Measurements from ENCODE around the gene UBE2N. TPM values are rescaled to one million over a fixed set of nuclear protein-coding genes. Genes with fewer than 3 reads are reported as not detected.
A peak's percentile ranks its signal among the peaks of the same experiment; 100 is the strongest.
"Not testable (repeated sequence)": the region's sequence is repeated elsewhere in the genome, so short reads cannot be mapped to it uniquely, and the experiment has no call there.

Gene UBE2N
- total RNA-seq, 1 experiment from 2014 or later, result 124 TPM

DNA sequence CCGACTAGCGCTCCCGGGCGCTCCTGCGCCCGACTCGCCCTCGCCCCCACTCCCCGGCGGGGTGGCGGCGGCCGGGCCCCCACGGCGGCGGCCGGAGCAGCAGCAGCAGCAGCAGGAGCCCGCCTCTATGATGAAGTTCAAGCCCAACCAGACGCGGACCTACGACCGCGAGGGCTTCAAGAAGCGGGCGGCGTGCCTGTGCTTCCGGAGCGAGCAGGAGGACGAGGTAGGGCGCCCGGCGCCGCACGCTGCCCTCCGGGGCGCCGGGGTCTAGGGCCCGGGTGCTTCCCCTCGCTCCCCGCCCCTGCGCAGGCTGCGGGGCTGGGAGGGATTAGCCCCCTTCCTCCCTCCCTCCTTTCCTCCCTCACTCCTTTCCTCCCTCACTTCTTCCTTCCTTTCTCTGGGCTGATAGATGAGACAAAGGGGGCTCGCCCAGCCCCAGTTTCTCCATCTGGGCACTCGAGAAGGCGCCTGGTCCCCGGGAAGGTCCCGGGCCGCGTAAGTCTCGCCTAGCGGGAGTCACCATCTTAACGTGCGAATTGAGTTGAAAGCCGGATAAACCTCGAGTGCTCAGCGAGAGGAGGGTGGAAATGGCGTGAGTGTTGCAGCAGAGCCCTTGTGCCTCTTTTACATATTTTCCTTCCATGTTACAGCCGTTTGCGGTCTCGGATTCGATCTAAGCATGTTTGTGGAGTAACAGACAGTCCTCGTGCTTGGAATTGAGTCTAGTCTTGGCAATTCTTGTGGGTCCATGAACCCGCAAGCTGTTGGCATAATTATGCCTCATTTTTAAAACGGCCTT is 63.4 kb downstream of the UBE2N start:
- H3K4me3 ChIP-seq (ENCODE audit: low read length), result peak overlapping the region; percentile 80
- peak overlapping the region; percentile 96 for H3K4me2 ChIP-seq (ENCODE audit: low read depth, low read length, poor library complexity, severe bottlenecking)
- peak overlapping the region; percentile 54 for H2AFZ ChIP-seq (ENCODE audit: low read length)
- H3K9me2 ChIP-seq (replicated peaks; ENCODE audit: insufficient read depth, low read length); H3K79me2 ChIP-seq (ENCODE audit: low read length); H3K36me3 ChIP-seq (ENCODE audit: insufficient read depth, low read length); H3K27me3 ChIP-seq (ENCODE audit: low read length); H3K27ac ChIP-seq (ENCODE audit: low read length); H3K9me3 ChIP-seq (ENCODE audit: low read length): not testable (repeated sequence)
- DNase-seq, result peak; percentile 84
- peak overlapping the region; percentile 81 for H3K9ac ChIP-seq (ENCODE audit: low read length)
- peaks cover 25% of the 10 kb centered on the region for H3K4me1 ChIP-seq (ENCODE audit: low read length)
- H4K20me1 ChIP-seq (ENCODE audit: insufficient read depth, low read depth, low read length), result peaks cover 11% of the 10 kb centered on the region

DNA sequence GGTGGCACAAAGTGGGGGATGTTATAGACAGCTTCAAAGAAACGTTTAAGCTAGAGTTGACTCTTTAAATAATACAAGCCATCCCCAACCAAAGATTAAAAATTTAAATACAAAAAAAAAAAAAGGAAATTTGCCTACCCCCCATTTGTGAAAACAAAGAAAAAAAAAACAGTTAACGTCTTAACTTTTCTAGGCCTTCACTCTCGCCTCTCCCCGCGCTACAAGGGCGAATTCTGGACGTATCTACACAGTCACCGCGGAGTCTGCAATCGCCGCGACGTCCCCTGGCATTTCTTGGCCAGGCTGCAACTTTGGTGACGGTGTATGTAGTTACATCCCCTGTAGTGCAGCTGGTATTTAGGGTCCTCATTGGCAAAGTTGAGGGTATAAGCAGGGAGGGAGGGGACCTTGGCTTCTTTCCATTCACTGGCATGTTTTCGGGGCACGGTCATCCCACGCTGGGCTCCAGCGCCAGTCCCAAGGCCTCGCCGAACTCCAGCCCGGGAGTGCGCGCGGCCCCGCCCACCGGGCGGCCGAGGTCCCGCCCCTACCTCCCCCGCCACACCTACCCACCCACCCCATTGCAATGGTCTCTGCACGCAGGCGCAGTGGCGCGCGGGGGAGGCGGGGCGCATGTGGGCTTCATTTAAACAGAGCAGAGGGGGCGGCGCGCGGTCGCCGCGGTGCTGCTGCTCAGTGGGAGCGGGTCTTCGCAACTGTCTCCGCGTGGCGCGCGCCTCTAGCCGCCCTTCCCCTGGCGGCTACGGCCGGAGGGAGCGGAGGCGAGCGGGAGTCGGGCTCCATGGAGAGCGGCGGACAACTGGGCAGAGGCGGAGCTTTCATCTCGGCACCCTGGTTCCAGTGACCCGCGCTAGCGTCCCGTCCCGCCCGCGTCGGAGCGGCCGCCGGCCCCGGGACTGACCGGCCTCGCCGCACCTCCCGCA is 64.2 kb downstream of the UBE2N start, which contains the start of gene NUDT4:
NUDT4 (plus strand) TSS at position 674 of the 944 bp plus-strand sequence. CDS start 398 bp downstream, outside the sequence.
- Histone ChIP-seq H3K36me3 (ENCODE audit: insufficient read depth, low read length) (no peaks in the 10 kb centered on the region), H2AFZ (ENCODE audit: low read length) (peak within 1 kb of the TSS; percentile 89), H3K79me2 (ENCODE audit: low read length) (0 out of 2 replicates have a peak, but pooled peaks cover 4% of the 10 kb centered on the region), H3K9ac (ENCODE audit: low read length) (peak within 1 kb of the TSS; percentile 81), H3K27ac (ENCODE audit: low read length) (no peak within 1 kb of the TSS), H3K9me2 (replicated peaks; ENCODE audit: insufficient read depth, low read length) (no peaks in the 10 kb centered on the region), H3K27me3 (ENCODE audit: low read length) (no peaks in the 10 kb centered on the region), H4K20me1 (ENCODE audit: insufficient read depth, low read depth, low read length) (peaks cover 11% of the 10 kb centered on the region), H3K4me3 (ENCODE audit: low read length) (peak within 1 kb of the TSS; percentile 80), H3K4me1 (ENCODE audit: low read length) (peaks cover 25% of the 10 kb centered on the region), H3K4me2 (ENCODE audit: low read depth, low read length, poor library complexity, severe bottlenecking) (peak within 1 kb of the TSS; percentile 96), H3K9me3 (ENCODE audit: low read length) (no peaks in the 10 kb centered on the region)
- peak; percentile 96 for DNase-seq

DNA sequence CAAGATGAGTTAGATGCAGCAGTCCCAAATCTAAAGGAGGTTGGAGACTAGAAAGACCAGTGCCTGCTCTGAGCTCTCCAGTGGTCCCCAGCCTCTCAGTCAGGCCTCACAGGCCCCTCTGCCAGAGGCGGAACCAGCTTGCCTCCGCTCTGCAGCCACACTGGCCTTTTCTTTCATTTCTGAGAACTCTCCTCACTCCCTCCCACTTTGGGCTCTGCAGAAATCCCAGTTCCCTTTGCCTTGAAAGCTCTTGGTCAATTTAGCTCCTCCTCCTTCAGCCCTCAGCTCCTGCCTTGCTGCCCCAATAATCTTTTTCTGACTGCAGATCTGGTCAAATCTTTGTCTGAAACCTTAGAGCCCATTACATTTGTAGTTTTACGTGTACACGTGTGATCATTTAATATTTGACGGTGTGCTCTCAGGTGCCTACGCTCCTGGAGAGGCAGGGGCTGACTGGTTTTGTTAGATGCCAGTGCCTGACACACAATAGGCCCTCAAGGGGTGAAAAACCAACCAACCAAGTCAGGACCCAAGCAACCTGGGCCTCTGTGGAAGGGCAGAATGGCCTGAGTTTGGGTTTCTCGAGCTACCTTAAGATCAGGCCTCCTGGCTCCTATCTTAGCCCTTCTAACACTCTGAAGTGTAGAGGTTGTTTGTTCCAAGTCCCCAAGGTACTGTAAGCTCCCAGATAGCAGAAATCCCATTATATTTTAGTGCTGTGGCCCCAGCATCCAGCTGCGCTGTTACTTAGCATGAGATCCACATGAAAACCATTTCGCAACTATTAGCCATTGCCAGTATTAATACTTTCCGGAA is 65.1 kb downstream of the UBE2N start:
- H3K27ac ChIP-seq (ENCODE audit: low read length), result no peak overlapping the region
- no peak for DNase-seq
- peaks cover 25% of the 10 kb centered on the region for H3K4me1 ChIP-seq (ENCODE audit: low read length)
- no peaks in the 10 kb centered on the region for H3K36me3 ChIP-seq (ENCODE audit: insufficient read depth, low read length)
- peaks cover 11% of the 10 kb centered on the region for H4K20me1 ChIP-seq (ENCODE audit: insufficient read depth, low read depth, low read length)
- no peaks in the 10 kb centered on the region for H3K9me3 ChIP-seq (ENCODE audit: low read length)
- no peak overlapping the region for H2AFZ ChIP-seq (ENCODE audit: low read length)
- 0 out of 2 replicates have a peak, but pooled peaks cover 4% of the 10 kb centered on the region for H3K79me2 ChIP-seq (ENCODE audit: low read length)
- H3K4me2 ChIP-seq (ENCODE audit: low read depth, low read length, poor library complexity, severe bottlenecking), result no peak overlapping the region
- H3K9me2 ChIP-seq (replicated peaks; ENCODE audit: insufficient read depth, low read length), result no peaks in the 10 kb centered on the region
- H3K4me3 ChIP-seq (ENCODE audit: low read length), result no peak overlapping the region
- H3K9ac ChIP-seq (ENCODE audit: low read length), result no peak overlapping the region
- H3K27me3 ChIP-seq (ENCODE audit: low read length), result no peaks in the 10 kb centered on the region

DNA sequence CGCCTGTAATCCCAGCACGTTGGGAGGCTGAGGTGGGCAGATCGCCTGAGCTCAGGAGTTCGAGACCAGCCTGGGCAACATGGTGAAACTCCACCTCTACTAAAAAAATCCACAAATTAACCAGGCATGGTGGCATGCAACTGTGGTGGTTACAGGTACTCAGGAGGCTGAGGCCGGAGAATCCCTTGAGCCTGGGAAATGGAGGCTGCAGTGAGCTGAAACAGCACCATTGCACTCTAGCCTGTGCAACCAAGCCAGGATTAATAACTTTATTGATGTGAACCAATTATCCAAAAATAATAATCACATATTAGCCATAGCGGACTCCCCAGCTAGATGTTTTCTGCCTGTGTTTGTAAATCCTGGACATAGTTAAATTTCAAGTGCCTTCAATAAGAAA is 65.8 kb downstream of the UBE2N start:
- no peaks in the 10 kb centered on the region for H3K9me3 ChIP-seq (ENCODE audit: low read length)
- H3K4me2 ChIP-seq (ENCODE audit: low read depth, low read length, poor library complexity, severe bottlenecking), result no peak overlapping the region
- peaks cover 25% of the 10 kb centered on the region for H3K4me1 ChIP-seq (ENCODE audit: low read length)
- no peak overlapping the region for H2AFZ ChIP-seq (ENCODE audit: low read length)
- no peaks in the 10 kb centered on the region for H3K9me2 ChIP-seq (replicated peaks; ENCODE audit: insufficient read depth, low read length)
- no peak for DNase-seq
- no peak overlapping the region for H3K27ac ChIP-seq (ENCODE audit: low read length)
- H4K20me1 ChIP-seq (ENCODE audit: insufficient read depth, low read depth, low read length), result peaks cover 6% of the 10 kb centered on the region; the same call in 1 of the 2 replicates
- no peaks in the 10 kb centered on the region for H3K36me3 ChIP-seq (ENCODE audit: insufficient read depth, low read length)
- no peaks in the 10 kb centered on the region for H3K27me3 ChIP-seq (ENCODE audit: low read length)
- H3K4me3 ChIP-seq (ENCODE audit: low read length), result no peak overlapping the region
- H3K79me2 ChIP-seq (ENCODE audit: low read length), result no peaks in the 10 kb centered on the region
- H3K9ac ChIP-seq (ENCODE audit: low read length), result no peak overlapping the region

DNA sequence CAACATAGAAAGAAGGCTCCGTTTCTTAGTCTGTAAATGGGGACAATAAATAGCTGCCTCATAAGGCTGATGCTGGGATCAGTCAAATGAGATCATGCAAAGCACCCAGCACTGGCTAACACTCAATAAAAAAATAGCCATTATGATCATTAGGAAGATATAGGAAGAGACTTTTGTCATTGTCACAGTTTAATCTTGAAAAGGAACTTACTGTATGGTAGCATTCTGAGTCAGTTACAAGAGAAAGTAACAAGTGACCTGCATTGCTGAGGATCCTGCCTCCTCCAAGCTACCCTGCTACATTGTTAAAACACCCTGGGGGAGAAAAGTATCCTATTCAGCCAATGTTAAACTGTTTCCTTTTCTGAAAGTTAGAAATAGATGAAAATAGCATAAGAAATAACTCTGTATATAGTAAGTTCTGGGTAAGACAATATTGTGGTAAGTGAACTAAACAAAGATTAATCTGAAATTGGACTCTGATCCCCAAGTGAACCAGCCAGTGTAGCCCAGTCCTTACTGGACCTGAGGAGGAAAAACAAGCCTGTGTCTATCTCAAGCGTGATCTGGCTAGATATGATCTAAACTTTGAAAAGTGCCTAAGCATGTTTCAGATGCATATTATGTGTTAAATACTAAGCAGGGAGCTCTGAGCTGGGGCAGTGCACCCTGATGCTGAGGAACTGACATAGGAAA is 67.6 kb downstream of the UBE2N start:
- no peak overlapping the region for H3K4me2 ChIP-seq (ENCODE audit: low read depth, low read length, poor library complexity, severe bottlenecking)
- H3K4me1 ChIP-seq (ENCODE audit: low read length), result peaks cover 11% of the 10 kb centered on the region
- no peaks in the 10 kb centered on the region for H3K79me2 ChIP-seq (ENCODE audit: low read length)
- H3K9ac ChIP-seq (ENCODE audit: low read length), result no peak overlapping the region
- DNase-seq, result no peak
- H3K9me2 ChIP-seq (replicated peaks; ENCODE audit: insufficient read depth, low read length), result no peaks in the 10 kb centered on the region
- no peak overlapping the region for H3K27ac ChIP-seq (ENCODE audit: low read length)
- no peaks in the 10 kb centered on the region for H4K20me1 ChIP-seq (ENCODE audit: insufficient read depth, low read depth, low read length)
- no peaks in the 10 kb centered on the region for H3K36me3 ChIP-seq (ENCODE audit: insufficient read depth, low read length)
- no peak overlapping the region for H3K4me3 ChIP-seq (ENCODE audit: low read length)
- no peaks in the 10 kb centered on the region for H3K27me3 ChIP-seq (ENCODE audit: low read length)
- no peak overlapping the region for H2AFZ ChIP-seq (ENCODE audit: low read length)
- H3K9me3 ChIP-seq (ENCODE audit: low read length), result no peaks in the 10 kb centered on the region

DNA sequence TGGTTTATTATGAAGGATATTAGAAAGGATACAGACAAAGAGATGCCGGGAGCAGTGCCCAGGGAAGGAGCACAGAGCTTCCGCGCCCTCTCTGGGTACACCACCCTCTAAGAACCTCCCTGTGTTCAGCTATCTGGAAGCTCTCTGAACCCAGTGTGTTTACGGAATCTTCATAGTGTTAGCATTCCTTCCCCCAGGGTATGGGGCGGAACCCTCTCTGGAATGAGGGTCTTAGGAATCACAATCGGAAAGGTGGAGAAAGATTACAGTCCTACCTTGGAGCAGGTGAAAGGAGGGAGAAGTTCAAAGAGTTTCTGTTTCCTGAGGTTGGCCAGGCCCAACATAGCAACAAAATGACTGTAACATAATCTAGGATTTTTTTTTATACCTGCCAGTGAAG is 70.8 kb downstream of the UBE2N start:
- H3K79me2 ChIP-seq (ENCODE audit: low read length), result no peaks in the 10 kb centered on the region

DNA sequence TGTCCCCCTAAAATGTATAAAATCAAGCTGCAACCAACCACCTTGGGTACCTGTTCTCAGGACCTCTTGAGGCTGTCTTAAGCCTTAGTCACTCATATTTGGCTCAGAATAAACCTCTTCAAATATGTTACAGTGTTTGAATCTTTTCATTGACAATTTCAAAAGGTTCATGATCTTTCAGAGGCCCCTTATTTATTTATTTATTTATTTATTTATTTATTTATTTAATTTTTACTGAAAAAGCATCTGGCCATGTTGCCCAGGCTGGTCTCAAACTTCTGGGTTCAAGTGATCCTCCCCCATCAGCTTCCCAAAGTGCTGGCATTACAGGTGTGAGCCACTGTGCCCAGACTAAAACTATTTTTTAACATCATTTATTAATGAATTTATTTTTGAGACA is 72.2 kb downstream of the UBE2N start:
- H3K9me3 ChIP-seq (ENCODE audit: low read length), result no peaks in the 10 kb centered on the region
- no peak overlapping the region for H3K27ac ChIP-seq (ENCODE audit: low read length)
- H3K9ac ChIP-seq (ENCODE audit: low read length), result no peak overlapping the region
- H4K20me1 ChIP-seq (ENCODE audit: insufficient read depth, low read depth, low read length), result no peaks in the 10 kb centered on the region
- H3K4me3 ChIP-seq (ENCODE audit: low read length), result no peak overlapping the region
- no peaks in the 10 kb centered on the region for H3K9me2 ChIP-seq (replicated peaks; ENCODE audit: insufficient read depth, low read length)
- H3K27me3 ChIP-seq (ENCODE audit: low read length), result no peaks in the 10 kb centered on the region
- no peak overlapping the region for H3K4me2 ChIP-seq (ENCODE audit: low read depth, low read length, poor library complexity, severe bottlenecking)
- no peaks in the 10 kb centered on the region for H3K79me2 ChIP-seq (ENCODE audit: low read length)
- DNase-seq, result no peak
- H3K36me3 ChIP-seq (ENCODE audit: insufficient read depth, low read length), result no peaks in the 10 kb centered on the region
- no peaks in the 10 kb centered on the region for H3K4me1 ChIP-seq (ENCODE audit: low read length)
- no peak overlapping the region for H2AFZ ChIP-seq (ENCODE audit: low read length)

More for the DNA sequence above, 70.8 kb downstream of the UBE2N start:
- no peaks in the 10 kb centered on the region for H3K9me3 ChIP-seq (ENCODE audit: low read length)
- no peak overlapping the region for H3K4me2 ChIP-seq (ENCODE audit: low read depth, low read length, poor library complexity, severe bottlenecking)
- no peaks in the 10 kb centered on the region for H3K9me2 ChIP-seq (replicated peaks; ENCODE audit: insufficient read depth, low read length)
- no peak overlapping the region for H2AFZ ChIP-seq (ENCODE audit: low read length)
- H3K27me3 ChIP-seq (ENCODE audit: low read length), result no peaks in the 10 kb centered on the region
- no peak overlapping the region for H3K27ac ChIP-seq (ENCODE audit: low read length)
- no peak overlapping the region for H3K9ac ChIP-seq (ENCODE audit: low read length)
- no peaks in the 10 kb centered on the region for H3K36me3 ChIP-seq (ENCODE audit: insufficient read depth, low read length)
- no peak for DNase-seq
- H3K4me3 ChIP-seq (ENCODE audit: low read length), result no peak overlapping the region
- no peaks in the 10 kb centered on the region for H3K4me1 ChIP-seq (ENCODE audit: low read length)
- H4K20me1 ChIP-seq (ENCODE audit: insufficient read depth, low read depth, low read length), result no peaks in the 10 kb centered on the region
